ENCODE data around the gene TTC28.

Gene TTC28

GRCh38 chr22:28435982-28436381 lies 243.7 kb downstream of the TTC28 start:
- no peak for DNase-seq

- DNase-seq: no peak
Measured at GRCh38 chr22:28435140-28435768, 244.4 kb downstream of the TTC28 start.

DNA sequence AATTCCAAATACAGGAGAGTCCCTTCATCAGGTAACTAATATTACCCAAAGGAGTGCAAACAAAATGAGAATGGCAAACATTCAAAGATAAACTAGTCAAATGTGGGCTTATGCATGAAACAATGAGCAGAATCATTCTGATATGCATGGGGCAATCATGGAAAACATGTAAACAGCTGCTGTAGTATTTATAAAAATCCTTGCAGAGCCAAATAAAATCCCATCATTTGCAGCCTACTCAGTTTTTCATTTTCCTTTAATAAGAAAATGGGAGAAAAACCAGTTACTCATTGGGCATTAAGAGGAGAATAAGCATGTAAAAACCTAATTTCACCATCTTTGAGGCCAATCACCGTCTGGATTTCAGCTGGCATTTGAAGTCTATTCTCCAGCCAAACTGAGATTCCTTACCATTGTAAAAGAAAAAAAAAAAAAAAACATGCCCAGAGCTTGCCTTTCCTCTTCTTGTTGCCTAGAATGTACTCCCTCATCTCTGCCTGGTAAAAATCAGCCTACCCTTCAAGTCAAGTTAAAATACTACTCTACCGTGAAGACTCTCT lies 249.1 kb downstream of the TTC28 start:
- no peak for DNase-seq

GRCh38 chr22:28429711-28430110 lies 249.9 kb downstream of the TTC28 start:
- DNase-seq: no peak

DNA sequence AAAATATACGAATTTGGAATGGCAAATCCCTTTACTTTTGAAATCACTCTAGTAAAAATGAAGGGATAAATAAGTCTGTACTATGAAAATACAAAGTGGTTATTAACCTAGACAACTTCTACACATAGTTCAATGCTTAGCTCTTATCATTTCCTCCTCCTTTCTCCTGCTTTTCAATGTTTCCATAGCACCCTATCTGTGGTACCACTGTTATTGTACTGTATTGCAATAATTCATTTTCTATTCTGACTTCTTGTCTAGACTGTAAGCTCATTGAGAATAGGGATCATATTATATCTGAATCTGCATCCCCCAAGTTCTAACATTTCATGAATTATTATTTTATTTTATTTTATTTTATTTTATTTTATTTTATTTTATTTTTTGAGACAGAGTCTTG lies 251.4 kb downstream of the TTC28 start:
- DNase-seq: no peak

DNA sequence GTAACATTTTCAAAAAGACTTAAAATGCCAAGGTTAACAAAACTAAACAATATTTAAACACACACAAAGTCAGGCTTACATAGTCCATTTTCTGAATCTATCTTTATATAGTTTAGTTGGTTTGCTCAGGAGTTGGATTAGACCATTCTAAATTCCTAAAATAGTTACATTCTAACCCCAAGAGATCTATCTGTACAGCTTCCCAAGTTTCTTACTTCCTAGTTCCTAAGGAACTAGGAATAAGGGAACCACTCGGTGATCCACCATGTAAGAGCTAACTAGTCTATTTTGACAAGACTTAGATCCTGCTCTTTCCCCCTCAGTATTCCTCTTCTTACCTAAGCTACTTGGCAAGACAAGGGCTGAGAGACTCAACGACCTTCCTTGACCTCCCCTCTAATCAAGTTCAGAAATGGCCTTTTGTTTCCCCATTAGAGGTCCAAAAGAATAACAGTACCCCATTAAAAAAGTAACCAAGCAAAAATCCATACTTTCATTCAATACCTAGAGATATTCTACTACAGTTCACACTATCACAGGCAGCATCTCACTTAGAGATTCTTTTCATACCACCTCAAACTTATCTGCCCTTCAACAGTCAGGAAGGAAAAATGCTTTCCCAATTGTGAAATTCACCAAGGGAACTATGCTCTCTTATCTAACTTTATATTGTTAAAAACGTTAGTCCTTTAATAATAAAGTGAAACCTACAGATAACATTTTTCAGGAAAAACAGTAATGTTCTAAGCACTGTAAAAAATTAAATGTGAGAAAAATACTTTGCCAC lies 253.1 kb downstream of the TTC28 start:
- DNase-seq: no peak

DNA sequence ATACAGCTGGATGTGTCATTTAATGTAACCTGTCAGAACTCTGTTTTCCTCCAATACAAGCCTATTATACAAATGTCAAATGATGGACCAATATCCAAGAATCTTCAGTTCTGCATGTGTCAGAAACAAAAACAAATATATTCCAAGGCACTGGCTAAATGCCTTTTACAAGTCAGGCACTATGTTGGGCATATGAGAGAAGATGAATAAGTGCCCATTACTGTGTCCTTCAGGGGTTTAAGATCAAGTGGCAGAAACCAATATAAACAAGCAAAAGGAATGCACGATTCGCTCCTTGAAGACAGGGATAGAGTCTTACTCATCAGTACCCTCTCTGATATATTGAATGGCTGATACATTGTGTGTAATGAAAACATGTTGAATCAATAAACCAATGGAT lies 254.4 kb downstream of the TTC28 start:
- no peak for DNase-seq

DNA sequence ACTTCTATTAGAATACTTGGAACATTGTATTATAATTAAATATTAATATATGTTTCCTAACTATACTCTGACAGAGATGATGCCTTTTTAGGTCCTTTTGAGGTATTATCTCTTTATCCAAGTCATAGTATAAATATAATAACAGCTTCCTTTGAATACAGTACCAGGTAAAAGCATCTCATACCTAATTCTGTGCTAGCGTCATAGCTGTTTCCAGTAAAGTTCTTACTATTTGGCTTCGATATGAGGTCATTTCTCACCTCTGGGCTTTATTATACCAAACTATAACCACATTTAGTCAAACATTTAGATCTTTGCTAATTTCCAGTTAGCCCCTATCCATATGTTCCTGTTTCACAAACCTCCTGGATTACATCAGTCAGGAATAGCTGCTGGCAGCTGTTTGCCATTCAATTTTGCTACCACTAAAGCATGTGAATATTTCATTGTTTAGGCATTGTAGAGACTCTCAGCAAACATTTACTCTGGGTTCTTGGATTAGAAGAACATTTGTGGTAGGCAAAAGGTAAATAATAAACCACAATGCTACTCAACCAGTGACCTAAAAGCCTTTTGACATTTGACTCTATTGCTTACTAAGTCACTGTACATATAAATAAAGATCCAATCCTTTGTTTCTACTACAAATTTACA lies 255.1 kb downstream of the TTC28 start:
- DNase-seq: no peak

DNA sequence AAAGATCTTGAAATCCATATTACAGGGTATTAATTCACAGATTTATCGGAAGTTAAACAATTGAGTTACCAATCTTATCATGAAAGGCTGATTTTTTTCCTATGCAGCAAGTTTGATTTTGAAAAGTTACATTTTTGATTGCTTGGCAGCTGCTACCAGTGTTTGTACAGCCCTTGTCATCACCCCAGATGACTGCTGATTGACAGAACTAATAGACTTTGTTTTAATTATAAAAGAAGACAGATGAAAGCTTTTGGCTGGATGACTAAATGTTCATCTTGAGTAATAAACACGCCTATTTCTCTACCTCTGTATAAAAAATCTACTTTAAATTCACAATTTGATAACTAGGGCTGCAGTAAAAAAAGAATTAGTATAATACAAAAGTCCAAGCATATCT lies 259.7 kb downstream of the TTC28 start:
- no peak for DNase-seq

DNA sequence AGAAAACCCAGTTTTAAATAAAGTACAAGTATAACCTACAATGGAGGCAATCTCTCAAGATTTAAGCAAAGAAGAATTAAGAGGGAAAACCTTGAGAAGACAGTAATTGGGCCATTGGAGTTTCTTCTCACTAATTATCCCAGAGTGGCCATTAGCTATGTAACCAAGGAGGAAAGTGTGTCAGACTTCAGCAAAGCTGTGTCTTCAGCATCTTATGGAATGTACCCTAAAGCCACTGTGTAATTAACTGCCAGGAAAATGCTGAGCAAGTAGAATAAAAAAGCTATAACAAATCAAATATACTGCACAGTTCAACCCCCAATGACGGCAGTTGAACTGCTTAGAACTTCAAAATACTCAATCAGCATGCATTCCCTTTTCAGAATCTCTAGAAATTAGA lies 261.6 kb downstream of the TTC28 start:
- no peak for DNase-seq

GRCh38 chr22:28417431-28417830 lies 262.2 kb downstream of the TTC28 start:
- DNase-seq: no peak

DNA sequence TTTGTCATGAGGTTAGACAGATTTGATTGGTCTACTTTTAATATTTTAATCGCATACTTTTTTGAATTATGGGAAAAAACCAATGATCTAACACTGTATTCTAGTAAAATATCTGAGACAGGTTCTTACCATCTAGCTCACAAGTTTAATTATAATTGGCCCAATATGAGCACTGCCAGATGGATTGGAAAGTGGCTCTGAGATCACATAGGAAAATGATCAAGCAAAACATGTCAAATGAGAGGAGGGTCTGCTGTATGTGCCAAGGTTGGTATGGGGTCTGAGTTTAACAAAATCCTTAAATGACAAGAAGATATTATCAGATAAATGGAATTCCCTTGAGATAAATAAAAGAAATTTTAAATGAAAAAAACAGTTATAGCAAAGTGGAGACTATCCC lies 264.7 kb downstream of the TTC28 start:
- DNase-seq: no peak

DNA sequence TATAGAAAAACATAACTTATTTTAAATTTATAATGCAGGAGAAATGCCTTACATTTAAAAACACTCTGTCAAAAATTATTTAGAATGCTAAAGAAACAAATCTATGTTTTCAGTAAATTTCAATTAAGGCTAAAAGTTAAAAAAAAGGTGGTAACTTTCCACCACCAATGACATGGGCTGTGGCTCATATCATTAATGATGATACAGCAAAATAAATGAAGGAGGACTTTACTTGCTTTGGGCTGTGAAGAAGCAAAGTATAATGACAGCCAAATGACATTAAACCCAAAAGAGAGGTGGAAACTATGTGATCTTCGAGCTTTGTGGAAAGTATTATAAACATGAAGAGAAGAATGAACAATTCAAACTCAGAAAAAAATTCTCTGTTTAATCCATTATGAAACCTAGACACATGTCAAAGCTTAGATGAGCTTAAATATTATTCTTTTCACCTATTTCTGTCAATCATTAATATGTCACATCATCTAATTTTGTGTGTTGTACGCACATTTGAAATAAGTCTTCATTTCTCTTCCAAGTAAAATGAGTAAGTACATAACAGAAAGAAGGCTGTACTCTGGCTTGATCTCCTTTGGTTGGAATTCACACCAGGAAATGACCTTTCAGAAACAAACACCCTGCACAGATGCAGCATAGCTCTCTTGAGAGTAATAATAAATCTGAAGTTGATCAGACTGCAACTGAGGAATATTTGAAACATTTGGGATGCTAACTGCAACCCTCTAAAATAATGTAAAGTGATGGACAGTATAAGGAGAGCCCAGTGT lies 265.8 kb downstream of the TTC28 start:
- no peak for DNase-seq

DNA sequence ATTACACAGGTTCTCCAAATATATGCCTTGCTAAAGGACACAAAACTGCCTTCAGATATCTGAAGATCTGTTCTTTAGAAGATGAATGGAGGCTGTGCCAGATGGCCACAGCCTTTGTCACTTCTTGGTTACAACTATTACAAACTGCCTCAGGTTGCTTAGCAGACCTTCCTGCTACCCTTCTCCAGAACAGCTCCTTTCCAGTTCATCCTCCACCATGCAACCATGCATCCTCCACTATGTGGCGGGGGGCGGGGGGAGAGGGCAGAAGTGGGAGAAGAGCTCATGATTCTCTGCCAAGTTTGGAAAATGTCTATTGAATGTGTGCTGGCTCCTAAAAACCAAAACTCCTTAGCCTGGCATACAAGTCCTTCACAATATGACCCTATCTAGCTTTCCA lies 267.5 kb downstream of the TTC28 start:
- no peak for DNase-seq

DNA sequence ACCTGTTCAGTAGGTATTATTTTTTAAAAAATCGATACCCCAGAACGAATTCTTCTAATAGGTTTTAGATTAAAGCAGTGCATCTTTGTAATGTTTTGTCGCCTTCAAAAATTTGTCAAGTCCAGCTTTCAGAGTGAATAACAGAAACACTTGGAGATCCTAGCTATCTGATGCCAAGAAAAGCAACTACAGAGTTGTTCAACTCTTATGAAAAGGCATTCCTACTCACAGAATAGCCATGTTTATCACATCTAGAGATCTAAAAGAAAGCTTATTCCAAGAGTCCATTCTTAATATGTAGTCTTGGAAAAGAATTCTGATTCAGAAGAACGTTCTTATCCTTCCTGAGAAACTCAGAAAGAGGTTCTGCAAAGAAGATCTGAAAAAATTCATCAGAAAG lies 268.5 kb downstream of the TTC28 start:
- DNase-seq: no peak

DNA sequence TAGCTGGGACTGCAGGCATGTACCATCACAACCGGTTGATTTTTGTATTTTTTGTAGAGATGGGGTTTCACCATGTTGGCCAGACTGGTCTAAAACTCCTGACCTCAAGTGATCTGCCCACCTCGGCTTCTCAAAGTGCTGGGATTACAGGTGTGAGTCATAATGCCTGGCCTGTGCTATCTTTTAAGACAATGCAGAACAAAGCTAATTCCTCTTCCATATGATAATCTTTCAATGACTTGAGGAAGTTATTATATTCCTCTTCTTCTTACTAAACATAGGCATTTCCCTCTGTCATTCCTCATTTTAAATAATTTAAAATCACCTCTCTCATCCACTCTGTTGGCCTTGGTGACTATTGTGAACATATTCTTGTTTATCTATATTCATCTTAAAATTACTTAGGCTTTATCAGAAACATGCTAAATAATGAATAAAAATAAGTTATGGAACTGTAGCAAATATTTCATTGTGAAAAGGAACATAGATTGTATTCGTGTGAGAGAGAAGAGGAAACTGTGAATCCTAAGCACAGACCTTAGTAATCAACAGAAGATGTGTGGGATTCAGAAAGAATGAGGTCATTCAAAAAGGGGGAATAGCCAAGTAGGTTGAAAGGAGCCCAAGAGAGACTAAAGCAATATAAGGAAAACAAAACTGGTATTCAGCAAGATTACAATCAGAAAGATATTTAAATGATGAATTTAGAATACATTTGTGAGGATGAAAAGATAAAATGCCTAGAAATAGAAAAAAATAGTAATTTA lies 269.4 kb downstream of the TTC28 start:
- no peak for DNase-seq

GRCh38 chr22:28408709-28409108 lies 270.9 kb downstream of the TTC28 start:
- DNase-seq: no peak

DNA sequence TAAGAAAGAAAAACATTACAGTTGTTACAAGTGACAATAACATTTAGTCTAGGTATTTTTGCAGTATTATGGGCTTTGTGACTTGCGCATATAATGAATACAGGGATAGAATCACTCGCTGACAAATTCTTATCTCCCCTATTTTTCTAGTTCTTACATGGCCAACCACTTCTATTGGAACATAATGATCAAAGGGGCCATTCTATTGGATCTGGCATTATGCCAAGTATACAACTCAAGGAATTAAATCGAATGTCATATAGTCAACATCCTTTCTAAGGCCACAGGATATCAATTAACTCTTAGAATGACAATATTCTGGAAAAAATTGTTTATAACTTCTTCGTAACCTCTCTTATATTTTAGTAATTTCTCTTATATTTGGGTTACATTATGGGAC lies 272.0 kb downstream of the TTC28 start:
- no peak for DNase-seq

DNA sequence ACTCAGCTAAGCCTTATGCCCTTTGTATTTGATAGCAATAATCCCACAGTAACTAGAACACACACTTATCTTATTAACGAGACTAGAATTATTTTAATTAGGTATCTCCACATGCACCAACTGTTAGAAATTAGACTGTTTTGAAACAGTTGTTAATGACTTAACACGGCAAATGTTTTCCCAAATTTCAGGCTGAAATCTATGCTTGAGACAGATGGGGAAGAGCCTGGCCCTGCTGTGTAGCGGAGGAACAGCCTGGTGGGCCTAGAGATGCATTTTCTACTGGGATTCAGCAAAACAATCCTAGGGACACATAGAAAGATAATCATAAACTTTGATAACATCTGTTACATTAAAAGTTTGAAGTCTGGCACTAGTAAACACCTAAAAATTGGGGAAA lies 273.4 kb downstream of the TTC28 start:
- no peak for DNase-seq

- no peak for DNase-seq
Measured at GRCh38 chr22:28405588-28405987, 274.1 kb downstream of the TTC28 start.

DNA sequence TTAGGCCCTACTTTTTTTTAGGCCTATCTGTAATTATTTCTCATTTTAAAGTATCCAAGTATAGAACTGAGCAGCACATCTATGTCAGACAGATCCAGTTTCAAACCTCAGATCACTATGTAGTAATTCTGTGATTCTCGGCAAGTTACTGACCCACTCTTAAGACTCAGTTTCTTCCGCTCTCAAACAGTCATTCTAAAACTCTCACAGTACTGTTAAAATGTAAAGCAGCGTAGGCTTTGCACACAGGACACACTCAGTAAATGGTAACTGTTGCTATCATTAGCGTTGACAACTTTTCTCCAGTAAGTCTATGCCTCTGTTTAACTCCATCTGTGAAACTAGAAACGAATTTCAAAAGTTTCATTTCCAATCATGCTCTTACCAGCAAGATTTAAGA lies 277.1 kb downstream of the TTC28 start:
- no peak for DNase-seq

GRCh38 chr22:28402060-28402459 lies 277.6 kb downstream of the TTC28 start:
- no peak for DNase-seq

Measured in CD4-positive, alpha-beta T cell treated with Interleukin-10 for 1 hour (primary cell).